CD1c-positive myeloid dendritic cell (primary cell): Measurements from ENCODE around the gene LCN1.

Source experiments
- DNase-seq: peaks from one replicate; pipeline ENCODE4 v3.0.0-alpha.2; 2016; ENCODE audit errors: extremely low spot score

The LCN1 gene

GRCh38 chr9:135488527-135488926 is 32.7 kb upstream of the LCN1 start:
- DNase-seq, result no peak

GRCh38 chr9:135489188-135489906 is 31.9 kb upstream of the LCN1 start:
- DNase-seq, result no peak

DNA sequence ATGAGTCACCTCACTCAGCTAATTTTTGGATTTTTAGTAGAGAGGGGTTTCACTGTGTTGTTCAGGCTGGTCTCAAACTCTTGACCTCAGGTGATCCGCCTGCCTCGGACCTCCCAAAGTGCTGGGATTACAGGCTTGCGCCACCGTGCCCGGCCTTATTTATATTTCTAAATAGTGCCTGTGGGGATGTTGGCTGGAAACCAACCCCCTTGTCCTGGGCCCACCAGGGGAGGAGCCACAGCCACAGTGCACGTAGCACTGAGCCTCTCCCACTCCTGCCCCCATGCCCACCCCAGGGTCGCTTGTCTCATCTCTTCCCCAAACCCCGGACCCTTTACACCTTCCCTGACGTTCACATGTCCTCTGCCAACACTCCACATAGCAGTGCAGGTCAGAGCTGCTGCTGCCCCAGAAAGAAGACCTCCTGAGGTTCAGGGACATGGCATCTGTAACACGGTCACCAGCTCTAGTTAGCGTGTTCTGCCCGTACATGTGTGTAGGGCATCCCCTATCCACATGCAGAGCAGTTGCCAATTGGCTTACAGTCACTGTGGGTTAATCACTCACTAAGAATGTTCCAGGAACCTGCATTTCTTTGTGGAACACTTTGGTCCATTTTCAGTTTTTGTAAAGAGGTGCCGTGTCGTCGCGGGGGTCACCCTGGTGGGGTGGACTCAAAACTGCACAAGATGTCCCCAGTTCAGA is 30.9 kb upstream of the LCN1 start:
- no peak for DNase-seq

DNA sequence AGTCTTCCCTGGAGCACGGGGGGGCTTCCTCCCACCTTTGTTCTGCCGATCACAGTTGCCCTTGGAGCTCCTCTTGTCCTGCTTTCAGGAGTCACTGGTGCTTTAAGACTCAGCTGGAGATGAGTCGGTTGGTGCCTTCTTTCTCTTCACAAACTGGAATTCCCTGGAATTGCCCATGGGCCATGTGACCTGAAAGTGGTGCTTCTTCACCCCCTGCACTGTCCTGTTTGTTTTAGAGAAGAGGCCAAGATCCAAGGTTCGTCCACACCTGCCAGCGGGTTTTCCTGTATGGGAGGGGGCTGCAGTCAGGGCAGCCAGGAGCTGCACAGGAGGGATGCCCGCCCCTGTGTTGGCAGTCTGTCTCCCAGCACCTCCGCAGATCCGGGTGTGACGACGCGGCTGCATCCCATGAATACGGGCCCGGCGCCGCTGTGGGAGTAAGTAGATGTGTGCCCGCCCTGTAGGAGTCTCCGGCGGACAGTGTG is 30.2 kb upstream of the LCN1 start:
- no peak for DNase-seq

- no peak for DNase-seq
These were observed 29.5 kb upstream of the LCN1 start for GRCh38 chr9:135491764-135492163.

DNA sequence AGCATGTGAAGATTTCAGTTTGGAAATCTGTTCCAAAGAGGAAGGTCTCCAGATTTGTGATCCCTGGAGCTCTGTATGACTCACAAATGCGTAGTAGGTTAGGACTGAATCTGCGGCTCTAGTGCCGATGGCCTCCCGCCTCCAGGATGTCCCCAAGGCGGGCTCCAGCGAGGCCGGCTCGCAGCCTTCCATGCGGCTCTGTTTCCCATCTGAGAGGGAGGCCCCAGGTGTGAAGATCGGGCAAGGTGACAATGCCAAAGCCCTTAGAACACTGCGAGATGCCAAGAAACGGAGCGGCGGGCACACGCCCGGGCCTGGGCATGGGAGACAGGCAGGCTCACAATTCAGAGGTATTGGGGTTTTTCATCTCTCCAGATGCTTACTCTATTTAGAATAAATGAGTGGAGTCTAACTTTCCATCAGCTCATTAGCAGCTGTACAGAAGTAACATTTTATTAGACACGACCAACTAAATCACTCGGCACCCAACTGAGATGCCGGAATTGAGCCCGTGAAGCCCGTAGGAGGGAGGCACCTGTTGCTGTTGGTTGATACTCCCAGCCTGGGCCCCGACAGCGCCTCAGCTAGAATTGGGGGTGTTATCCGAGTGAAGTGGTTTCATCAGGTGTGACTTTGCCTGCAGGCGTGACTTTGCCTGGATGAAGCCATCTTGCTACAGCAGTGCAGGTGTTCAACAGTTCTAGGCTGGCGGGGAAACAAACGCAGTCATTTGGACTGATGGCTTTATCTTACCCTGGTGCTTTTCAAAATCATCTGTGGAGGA is 28.2 kb upstream of the LCN1 start:
- no peak for DNase-seq

- DNase-seq, result no peak
These were observed 26.3 kb upstream of the LCN1 start for GRCh38 chr9:135494791-135495559.

GRCh38 chr9:135498381-135499126 is 22.7 kb upstream of the LCN1 start:
- DNase-seq, result no peak

- DNase-seq, result peak; percentile 96
These were observed 21.7 kb upstream of the LCN1 start for GRCh38 chr9:135499326-135500070.

- no peak for DNase-seq
These were observed 21.1 kb upstream of the LCN1 start for GRCh38 chr9:135500071-135500524.

DNA sequence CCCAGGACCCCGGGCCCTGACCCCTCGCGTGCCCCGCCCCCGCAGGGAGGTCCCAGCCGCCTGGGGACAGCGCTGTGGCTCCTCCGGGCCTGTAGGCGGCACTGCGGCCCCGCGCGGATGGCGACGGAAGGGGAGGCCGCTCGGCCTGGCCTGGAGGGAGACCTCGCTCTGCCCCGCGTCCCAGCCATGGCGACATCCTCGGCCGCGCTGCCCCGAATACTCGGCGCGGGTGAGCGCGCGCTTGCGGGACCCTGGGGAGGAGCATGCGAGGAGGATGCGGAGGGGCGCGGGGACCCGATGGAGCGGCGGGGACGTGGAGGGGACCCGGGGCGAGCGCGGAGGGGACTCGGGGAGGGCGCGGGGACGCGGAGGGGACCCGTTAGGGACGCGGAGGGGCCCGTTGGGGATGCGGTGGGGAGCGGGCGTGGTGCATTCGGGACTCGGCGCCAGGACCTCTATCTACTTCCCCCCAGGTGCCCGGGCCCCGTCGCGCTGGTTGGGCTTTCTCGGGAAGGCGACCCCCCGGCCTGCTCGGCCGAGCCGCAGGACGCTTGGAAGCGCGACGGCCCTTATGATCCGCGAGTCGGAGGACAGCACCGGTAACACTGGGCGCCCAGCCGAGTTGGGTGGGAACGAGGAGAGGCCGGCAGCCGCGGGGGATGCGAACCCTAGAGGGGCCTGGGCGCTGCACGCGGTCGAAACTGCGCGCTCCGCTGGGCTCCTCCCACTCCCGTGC is 20.5 kb upstream of the LCN1 start, which contains the start of gene MRPS2:
TSS of gene MRPS2 (plus strand) at position 158 of the 736 bp plus-strand sequence. CDS start at position 187, 29 bp downstream.
- DNase-seq, result peak; percentile 93

- no peak for DNase-seq
These were observed 19.7 kb upstream of the LCN1 start for GRCh38 chr9:135501261-135502167.

DNA sequence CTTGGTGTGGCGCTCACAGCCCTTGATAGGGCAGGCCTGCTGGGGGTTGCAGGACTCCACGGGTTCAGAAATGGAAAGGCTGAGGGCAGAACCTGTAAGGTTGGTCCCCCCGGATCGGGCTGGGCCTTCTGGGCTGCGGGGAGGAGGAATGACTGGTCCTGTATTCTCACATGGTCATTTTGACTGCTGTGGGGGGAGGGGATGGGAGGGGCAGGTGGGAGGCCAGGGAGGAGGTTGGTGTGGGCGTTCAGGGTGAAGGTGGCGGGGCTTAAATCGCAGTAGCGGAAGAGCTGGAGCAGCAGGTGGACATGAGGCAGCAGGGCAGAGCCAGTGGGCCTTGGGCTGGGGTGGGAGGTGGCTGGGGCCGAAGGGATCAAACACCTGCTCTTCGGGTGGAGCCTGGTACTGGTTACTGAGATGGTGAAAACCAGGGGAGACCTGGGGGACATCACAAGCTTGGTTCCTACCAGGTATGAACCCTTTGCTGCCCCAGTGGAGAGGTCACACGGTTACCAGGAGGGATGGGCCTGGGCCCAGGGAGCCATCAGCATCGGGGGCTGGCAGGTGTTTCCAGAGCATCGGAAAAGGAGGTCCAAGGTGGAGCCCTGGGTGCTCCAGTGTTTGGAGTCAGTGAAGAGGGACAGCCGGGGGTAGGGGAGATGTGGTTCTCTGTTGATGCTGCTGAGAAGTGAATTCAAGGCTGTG is 18.9 kb upstream of the LCN1 start:
- DNase-seq, result no peak

DNA sequence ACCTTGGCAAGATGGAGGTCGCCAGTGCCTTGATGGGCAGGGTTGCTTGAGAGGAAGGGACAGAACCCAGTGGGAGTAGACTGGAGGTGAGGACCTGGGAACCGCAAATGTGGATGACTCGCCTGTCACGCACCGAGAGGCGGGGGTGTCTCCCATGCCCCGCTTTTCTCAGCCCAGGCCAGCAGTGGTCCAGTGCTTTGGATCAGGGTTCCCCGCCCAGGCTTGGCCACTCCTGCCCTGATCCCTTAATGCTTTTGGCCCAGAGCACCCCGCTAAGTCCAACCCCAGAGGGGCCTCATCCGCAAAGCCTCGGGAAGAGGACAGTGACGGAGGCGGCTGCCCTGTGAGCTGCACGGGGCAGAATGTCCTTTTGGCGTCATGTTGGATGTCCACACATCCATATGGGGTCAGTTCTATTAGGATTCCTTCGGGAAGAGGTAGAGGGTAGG is 18.3 kb upstream of the LCN1 start:
- DNase-seq, result no peak

DNA sequence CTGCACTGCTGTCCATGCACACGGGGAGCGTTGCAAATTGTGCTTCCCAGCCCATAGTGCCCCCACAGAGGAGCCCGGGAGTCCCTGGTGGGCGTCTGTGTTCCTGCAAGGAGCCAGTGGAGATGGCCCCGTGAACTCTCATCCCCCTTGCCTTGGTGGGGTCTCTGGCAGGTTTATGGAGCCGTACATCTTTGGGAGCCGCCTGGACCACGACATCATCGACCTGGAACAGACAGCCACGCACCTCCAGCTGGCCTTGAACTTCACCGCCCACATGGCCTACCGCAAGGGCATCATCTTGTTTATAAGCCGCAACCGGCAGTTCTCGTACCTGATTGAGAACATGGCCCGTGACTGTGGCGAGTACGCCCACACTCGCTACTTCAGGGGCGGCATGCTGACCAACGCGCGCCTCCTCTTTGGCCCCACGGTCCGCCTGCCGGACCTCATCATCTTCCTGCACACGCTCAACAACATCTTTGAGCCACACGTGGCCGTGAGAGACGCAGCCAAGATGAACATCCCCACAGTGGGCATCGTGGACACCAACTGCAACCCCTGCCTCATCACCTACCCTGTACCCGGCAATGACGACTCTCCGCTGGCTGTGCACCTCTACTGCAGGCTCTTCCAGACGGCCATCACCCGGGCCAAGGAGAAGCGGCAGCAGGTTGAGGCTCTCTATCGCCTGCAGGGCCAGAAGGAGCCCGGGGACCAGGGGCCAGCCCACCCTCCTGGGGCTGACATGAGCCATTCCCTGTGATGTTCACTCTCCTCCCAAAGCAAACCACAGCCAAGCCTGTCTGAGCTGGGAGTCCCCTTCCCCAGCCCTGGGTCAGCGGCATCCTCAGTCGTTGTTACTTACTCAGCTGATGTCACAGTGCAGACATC is 17.6 kb upstream of the LCN1 start:
- no peak for DNase-seq
